Measurements from ENCODE around the gene ADARB2. TPM values are rescaled to one million over a fixed set of nuclear protein-coding genes. Genes with fewer than 3 reads are reported as not detected.

Gene ADARB2
- total and polyA plus RNA-seq, 2 experiments from 2014 or later, result 0.13 to 0.48 TPM

DNA sequence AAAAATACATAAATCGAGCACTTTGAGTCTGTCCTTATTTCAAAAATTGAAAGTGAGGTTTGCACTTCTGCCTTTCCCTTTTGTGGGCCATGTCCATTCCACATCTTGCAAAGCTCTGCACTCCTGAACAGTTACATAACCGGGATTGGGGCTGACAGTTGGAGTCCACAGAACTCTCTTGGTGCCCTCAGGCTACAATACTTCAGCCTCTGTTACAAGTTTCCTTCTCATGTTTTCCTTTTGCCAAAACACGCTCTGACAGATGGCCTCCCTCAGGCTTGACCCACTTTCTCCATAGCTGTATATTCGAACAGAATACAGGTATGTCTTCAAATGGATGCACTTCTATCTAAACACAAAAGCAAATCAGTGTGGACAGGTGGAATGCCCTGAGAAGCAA lies 345.2 kb downstream of the ADARB2 start:
- Histone ChIP-seq H3K27me3 (no peaks in the 10 kb centered on the region), H3K4me1 (ENCODE audit: insufficient read depth) (no peaks in the 10 kb centered on the region), H3K36me3 (replicated peaks; ENCODE audit: insufficient read depth, low read depth) (no peaks in the 10 kb centered on the region), H2AFZ (no peak overlapping the region), H3K9me2 (replicated peaks; ENCODE audit: insufficient read depth) (no peaks in the 10 kb centered on the region), H3K79me2 (no peaks in the 10 kb centered on the region), H3K9me3 (ENCODE audit: low read depth) (no peaks in the 10 kb centered on the region), H4K20me1 (ENCODE audit: insufficient read depth, poor library complexity, severe bottlenecking) (no peaks in the 10 kb centered on the region), H3K27ac (no peak overlapping the region), H3K4me2 (no peak overlapping the region), H3K4me3 (no peak overlapping the region)
- DNase-seq (ENCODE audit: low spot score), result no peak
- TF ChIP-seq EZH2phosphoT487 (IDR thresholded peaks at IDR 0.05; ENCODE audit: low read depth, severe bottlenecking, unreplicated experiment) (no peak), CTCF (IDR thresholded peaks at IDR 0.05; ENCODE audit: poor library complexity) (no peak), EZH2 (IDR thresholded peaks at IDR 0.05; ENCODE audit: borderline replicate concordance) (no peak)
- 69% methylated on average over 4 of the region's 4 CpGs for WGBS (ENCODE audit: low lambda C conversion rate, missing lambda C conversion rate)

GRCh38 chr10:1390200-1390599 lies 347.1 kb downstream of the ADARB2 start:
- DNase-seq (ENCODE audit: low spot score), result no peak
- H3K4me1 ChIP-seq (ENCODE audit: insufficient read depth), result no peaks in the 10 kb centered on the region
- H2AFZ ChIP-seq, result no peak overlapping the region
- H4K20me1 ChIP-seq (ENCODE audit: insufficient read depth, poor library complexity, severe bottlenecking), result no peaks in the 10 kb centered on the region
- no peak overlapping the region for H3K4me2 ChIP-seq
- no peak overlapping the region for H3K27ac ChIP-seq
- no peaks in the 10 kb centered on the region for H3K27me3 ChIP-seq
- H3K79me2 ChIP-seq, result no peaks in the 10 kb centered on the region
- TF ChIP-seq CTCF (IDR thresholded peaks at IDR 0.05; ENCODE audit: poor library complexity) (no peak), EZH2phosphoT487 (IDR thresholded peaks at IDR 0.05; ENCODE audit: low read depth, severe bottlenecking, unreplicated experiment) (no peak), EZH2 (IDR thresholded peaks at IDR 0.05; ENCODE audit: borderline replicate concordance) (no peak)
- H3K4me3 ChIP-seq, result no peak overlapping the region
- WGBS (ENCODE audit: low lambda C conversion rate, missing lambda C conversion rate), result 82% methylated on average over 3 of the region's 3 CpGs
- H3K9me3 ChIP-seq (ENCODE audit: low read depth), result no peaks in the 10 kb centered on the region
- no peaks in the 10 kb centered on the region for H3K36me3 ChIP-seq (replicated peaks; ENCODE audit: insufficient read depth, low read depth)
- no peaks in the 10 kb centered on the region for H3K9me2 ChIP-seq (replicated peaks; ENCODE audit: insufficient read depth)

DNA sequence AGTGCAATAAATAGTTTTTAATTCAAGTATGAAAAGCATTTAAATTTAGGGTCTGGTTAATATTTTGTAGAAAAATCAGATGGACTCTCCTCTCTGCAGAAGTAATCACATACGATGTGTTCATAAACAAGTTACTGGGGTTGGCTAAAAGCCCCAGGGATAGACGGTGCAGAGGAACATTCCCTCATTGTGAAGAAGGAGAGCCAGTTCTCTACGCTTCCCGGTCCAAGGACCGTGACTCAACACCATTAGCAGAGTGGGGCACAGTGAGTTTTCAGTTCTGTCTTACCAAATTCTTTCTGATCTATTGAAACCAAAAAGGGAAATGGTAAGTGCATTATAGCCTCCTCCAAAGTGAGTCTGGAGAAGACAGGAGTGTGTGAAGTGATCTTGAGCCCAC lies 353.3 kb downstream of the ADARB2 start:
- 88% methylated on average over 5 of the region's 5 CpGs for WGBS (ENCODE audit: low lambda C conversion rate, missing lambda C conversion rate)
- Histone ChIP-seq H3K4me2 (no peak overlapping the region), H4K20me1 (ENCODE audit: insufficient read depth, poor library complexity, severe bottlenecking) (no peaks in the 10 kb centered on the region), H3K27me3 (peaks cover 38% of the 10 kb centered on the region), H3K9me2 (replicated peaks; ENCODE audit: insufficient read depth) (no peaks in the 10 kb centered on the region), H3K79me2 (no peaks in the 10 kb centered on the region), H3K9me3 (ENCODE audit: low read depth) (no peaks in the 10 kb centered on the region), H3K27ac (no peak overlapping the region), H2AFZ (no peak overlapping the region), H3K4me3 (no peak overlapping the region), H3K4me1 (ENCODE audit: insufficient read depth) (no peaks in the 10 kb centered on the region), H3K36me3 (replicated peaks; ENCODE audit: insufficient read depth, low read depth) (no peaks in the 10 kb centered on the region)
- TF ChIP-seq EZH2 (IDR thresholded peaks at IDR 0.05; ENCODE audit: borderline replicate concordance), result no peak
- TF ChIP-seq EZH2phosphoT487 (IDR thresholded peaks at IDR 0.05; ENCODE audit: low read depth, severe bottlenecking, unreplicated experiment), result no peak
- no peak for TF ChIP-seq CTCF (IDR thresholded peaks at IDR 0.05; ENCODE audit: poor library complexity)
- no peak for DNase-seq (ENCODE audit: low spot score)

DNA sequence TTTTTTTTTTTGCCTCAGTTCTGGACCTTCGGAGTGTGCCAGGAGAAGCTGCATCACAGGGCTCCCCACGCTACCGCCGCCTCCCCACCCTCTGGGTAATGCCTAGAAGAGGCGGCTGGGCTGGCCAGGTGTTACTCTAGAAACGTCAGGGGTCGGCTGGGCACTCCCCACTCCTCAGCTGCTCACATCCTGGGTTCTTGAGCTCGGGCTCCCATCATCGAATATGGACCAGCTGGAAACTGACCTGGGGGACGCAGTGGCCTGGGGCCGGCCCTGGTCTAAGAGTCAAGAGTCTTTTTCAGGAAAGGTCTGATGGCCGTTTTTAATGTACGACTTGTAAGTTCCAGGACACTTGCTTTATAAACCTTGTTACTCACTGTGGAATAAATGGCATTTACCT lies 354.6 kb downstream of the ADARB2 start:
- H3K4me1 ChIP-seq (ENCODE audit: insufficient read depth), result no peaks in the 10 kb centered on the region
- no peaks in the 10 kb centered on the region for H3K79me2 ChIP-seq
- H3K9me3 ChIP-seq (ENCODE audit: low read depth), result no peaks in the 10 kb centered on the region
- H3K36me3 ChIP-seq (replicated peaks; ENCODE audit: insufficient read depth, low read depth), result no peaks in the 10 kb centered on the region
- WGBS (ENCODE audit: low lambda C conversion rate, missing lambda C conversion rate), result 88% methylated on average over 13 of the region's 13 CpGs
- H3K4me2 ChIP-seq, result no peak overlapping the region
- peaks cover 49% of the 10 kb centered on the region for H3K27me3 ChIP-seq
- no peak overlapping the region for H2AFZ ChIP-seq
- TF ChIP-seq EZH2phosphoT487 (IDR thresholded peaks at IDR 0.05; ENCODE audit: low read depth, severe bottlenecking, unreplicated experiment) (no peak), EZH2 (IDR thresholded peaks at IDR 0.05; ENCODE audit: borderline replicate concordance) (no peak), CTCF (IDR thresholded peaks at IDR 0.05; ENCODE audit: poor library complexity) (no peak)
- no peak for DNase-seq (ENCODE audit: low spot score)
- no peak overlapping the region for H3K27ac ChIP-seq
- H3K4me3 ChIP-seq, result no peak overlapping the region
- no peaks in the 10 kb centered on the region for H3K9me2 ChIP-seq (replicated peaks; ENCODE audit: insufficient read depth)
- H4K20me1 ChIP-seq (ENCODE audit: insufficient read depth, poor library complexity, severe bottlenecking), result no peaks in the 10 kb centered on the region

Data from hepatocyte (in vitro differentiated cells).